CD4-positive, CD25-positive, alpha-beta regulatory T cell (primary cell): Measurements from ENCODE around the gene HECA. TPM values are rescaled to one million over a fixed set of nuclear protein-coding genes. Genes with fewer than 3 reads are reported as not detected.

Experiments used
- ATAC-seq, 2 donors: fragments of 150-1000 bp; cut with Tn5 transposase; one replicate each; pipeline ENCODE4 v1.10.0; 2021; ENCODE audit warnings: low read depth in 2 of 2, moderate number of reproducible peaks in 2 of 2, moderate library complexity in 1 of 2
- DNase-seq, 3 donors: peaks; one replicate each; pipeline versions ENCODE4 v3.0.0 to v3.0.0-alpha.2; 2012 to 2022; ENCODE audit warnings: mixed read lengths in 1 of 3
- H3K27ac ChIP-seq: one replicate; pipeline ENCODE4 v1.7.0; 2013; ENCODE audit warnings: mild to moderate bottlenecking, low read length; ENCODE audit not compliant: insufficient read depth, poor library complexity, severe bottlenecking
- H3K27me3 ChIP-seq: one replicate; pipeline ENCODE4 v1.7.0; 2013; ENCODE audit warnings: low read length; ENCODE audit not compliant: control insufficient read depth, insufficient read depth
- H3K36me3 ChIP-seq: one replicate; pipeline ENCODE4 v1.7.0; 2013; ENCODE audit warnings: mild to moderate bottlenecking, low read length, moderate library complexity; ENCODE audit not compliant: control insufficient read depth, insufficient read depth
- H3K4me1 ChIP-seq: 2 replicates; pipeline ENCODE4 v1.7.0; 2013; ENCODE audit warnings: mild to moderate bottlenecking, low read length; ENCODE audit not compliant: insufficient read depth, control insufficient read depth, poor library complexity, severe bottlenecking
- H3K4me3 ChIP-seq: one replicate; pipeline ENCODE4 v1.7.0; 2013; ENCODE audit warnings: low read depth, mild to moderate bottlenecking, low read length, moderate library complexity
- H3K9me3 ChIP-seq, 2 experiments: 1 replicate in 1 of 2; 2 replicates in 1 of 2; pipeline ENCODE4 v1.7.0; 2013; ENCODE audit warnings: low read length in 2 of 2, mild to moderate bottlenecking in 1 of 2, moderate library complexity in 1 of 2; ENCODE audit not compliant: control insufficient read depth in 2 of 2
- H3K27ac Mint-ChIP-seq, 3 donors: one replicate each; pipeline ENCODE4 v1.8.0; 2020 to 2022; ENCODE audit warnings: mild to moderate bottlenecking in 3 of 3, mixed read lengths in 3 of 3, moderate library complexity in 2 of 3
- H3K27me3 Mint-ChIP-seq: one replicate; pipeline ENCODE4 v1.8.0; 2022; ENCODE audit warnings: mild to moderate bottlenecking, mixed read lengths
- H3K36me3 Mint-ChIP-seq: one replicate; pipeline ENCODE4 v1.8.0; 2020; ENCODE audit warnings: mixed read lengths
- H3K4me1 Mint-ChIP-seq, 4 donors: one replicate each; pipeline ENCODE4 v1.8.0; 2020 to 2022; ENCODE audit warnings: mixed read lengths in 4 of 4, mild to moderate bottlenecking in 1 of 4
- H3K4me3 Mint-ChIP-seq, 4 donors: one replicate each; pipeline ENCODE4 v1.8.0; 2020 to 2022; ENCODE audit warnings: mild to moderate bottlenecking in 4 of 4, mixed read lengths in 4 of 4, moderate library complexity in 3 of 4
- H3K9me3 Mint-ChIP-seq, 7 donors: one replicate each; pipeline ENCODE4 v1.8.0; 2020 to 2022; ENCODE audit warnings: mixed read lengths in 7 of 7, mild to moderate bottlenecking in 3 of 7, moderate library complexity in 2 of 7
- polyA plus RNA-seq, 4 donors: library from polyadenylated mRNA; unstranded; fragments of 300-500 nt; fragmentation: Illumina TruSeq; gene quantifications; one replicate each; pipeline ENCODE4 v1.2.3, GENCODE V29; 2021
- total RNA-seq: library from RNA; stranded (reverse); gene quantifications from one replicate; pipeline ENCODE4 v1.2.3, GENCODE V29; 2022

The HECA gene
- total and polyA plus RNA-seq, 5 donors from 2014 or later: 5.2 to 165 (median 6.4) TPM

GRCh38 chr6:139173822-139174221 lies 38.9 kb downstream of the HECA start:
- peaks cover 76% of the 10 kb centered on the region for H3K36me3 ChIP-seq
- H3K4me3 ChIP-seq: peak overlapping the region; percentile 45
- Mint-ChIP-seq H3K9me3 (no peaks in the 10 kb centered on the region), H3K27ac (peak overlapping the region in 2 of 3 donors; percentile 70 to 83), H3K36me3 (peaks cover 51% of the 10 kb centered on the region), H3K4me3 (peak overlapping the region in 3 of 4 donors; percentile 4 to 22 (median 8)), H3K27me3 (no peaks in the 10 kb centered on the region), H3K4me1 (peaks cover 48 to 86% (median 74%) of the 10 kb centered on the region in 4 donors)
- peaks cover 57% of the 10 kb centered on the region for H3K4me1 ChIP-seq
- H3K9me3 ChIP-seq: no peaks in the 10 kb centered on the region
- no peak overlapping the region for H3K27ac ChIP-seq
- DNase-seq (peak in 1 of 3 donors; percentile 47), ATAC-seq (no peak)
- no peaks in the 10 kb centered on the region for H3K27me3 ChIP-seq

GRCh38 chr6:139174961-139175360 lies 40.1 kb downstream of the HECA start:
- Mint-ChIP-seq H3K27me3 (no peaks in the 10 kb centered on the region), H3K27ac (peak overlapping the region in 2 of 3 donors; percentile 18 to 83), H3K36me3 (peaks cover 54% of the 10 kb centered on the region), H3K4me3 (peak overlapping the region in 1 of 4 donors; percentile 7), H3K4me1 (peaks cover 40 to 75% (median 67%) of the 10 kb centered on the region in 4 donors), H3K9me3 (no peaks in the 10 kb centered on the region)
- Histone ChIP-seq H3K27me3 (no peaks in the 10 kb centered on the region), H3K27ac (no peak overlapping the region), H3K4me1 (peaks cover 50% of the 10 kb centered on the region), H3K36me3 (peaks cover 77% of the 10 kb centered on the region), H3K9me3 (no peaks in the 10 kb centered on the region), H3K4me3 (peak overlapping the region; percentile 29)
- no peak for ATAC-seq
- no peak for DNase-seq

- H3K27ac ChIP-seq: no peak overlapping the region
- no peak for ATAC-seq
- H3K27me3 ChIP-seq: no peaks in the 10 kb centered on the region
- H3K4me3 Mint-ChIP-seq: peak overlapping the region in 2 of 4 donors; percentile 7 to 29
- no peaks in the 10 kb centered on the region for H3K9me3 Mint-ChIP-seq
- H3K4me3 ChIP-seq: peak overlapping the region; percentile 29
- H3K36me3 ChIP-seq: peaks cover 78% of the 10 kb centered on the region
- H3K9me3 ChIP-seq: no peaks in the 10 kb centered on the region
- H3K4me1 ChIP-seq: peaks cover 45% of the 10 kb centered on the region
- H3K27me3 Mint-ChIP-seq: no peaks in the 10 kb centered on the region
- DNase-seq: peak in 1 of 3 donors; percentile 36
- H3K4me1 Mint-ChIP-seq: peaks cover 40 to 70% (median 64%) of the 10 kb centered on the region in 4 donors
- peak overlapping the region; percentile 18 to 83 (median 52) for H3K27ac Mint-ChIP-seq
- H3K36me3 Mint-ChIP-seq: peaks cover 54% of the 10 kb centered on the region
Measured at GRCh38 chr6:139175389-139175948, 40.6 kb downstream of the HECA start.

GRCh38 chr6:139181236-139181635 lies 46.4 kb downstream of the HECA start:
- H3K27me3 Mint-ChIP-seq: no peaks in the 10 kb centered on the region

GRCh38 chr6:139184047-139184446 lies 49.2 kb downstream of the HECA start:
- Histone ChIP-seq H3K27ac (no peak overlapping the region), H3K36me3 (peaks cover 27% of the 10 kb centered on the region), H3K27me3 (no peaks in the 10 kb centered on the region), H3K4me3 (no peak overlapping the region), H3K4me1 (peaks cover 10% of the 10 kb centered on the region), H3K9me3 (no peaks in the 10 kb centered on the region)
- Mint-ChIP-seq H3K27me3 (no peaks in the 10 kb centered on the region), H3K36me3 (peaks cover 38% of the 10 kb centered on the region), H3K4me3 (no peak overlapping the region), H3K27ac (peak overlapping the region in 2 of 3 donors; percentile 45), H3K4me1 (peaks cover 25 to 51% (median 37%) of the 10 kb centered on the region in 4 donors), H3K9me3 (peaks cover 0 to 2% (median 0%) of the 10 kb centered on the region in 7 donors)
- no peak for DNase-seq
- no peak for ATAC-seq

More at GRCh38 chr6:139181236-139181635, 46.4 kb downstream of the HECA start:
- Mint-ChIP-seq H3K27ac (no peak overlapping the region), H3K9me3 (peaks cover 0 to 2% (median 0%) of the 10 kb centered on the region in 7 donors), H3K4me3 (no peak overlapping the region), H3K4me1 (peaks cover 25 to 54% (median 48%) of the 10 kb centered on the region in 4 donors), H3K36me3 (peaks cover 58% of the 10 kb centered on the region)
- no peaks in the 10 kb centered on the region for H3K27me3 ChIP-seq
- DNase-seq (no peak), ATAC-seq (no peak)
- H3K36me3 ChIP-seq: peaks cover 53% of the 10 kb centered on the region
- no peak overlapping the region for H3K27ac ChIP-seq
- H3K9me3 ChIP-seq: no peaks in the 10 kb centered on the region
- no peak overlapping the region for H3K4me3 ChIP-seq
- peaks cover 7% of the 10 kb centered on the region for H3K4me1 ChIP-seq

GRCh38 chr6:139184459-139184858 lies 49.6 kb downstream of the HECA start:
- peaks cover 34% of the 10 kb centered on the region for H3K36me3 Mint-ChIP-seq
- no peak overlapping the region for H3K27ac ChIP-seq
- no peak for DNase-seq
- no peaks in the 10 kb centered on the region for H3K27me3 Mint-ChIP-seq
- H3K27ac Mint-ChIP-seq: peak overlapping the region in 2 of 3 donors; percentile 45 to 60
- H3K27me3 ChIP-seq: no peaks in the 10 kb centered on the region
- peaks cover 25 to 51% (median 36%) of the 10 kb centered on the region in 4 donors for H3K4me1 Mint-ChIP-seq
- no peaks in the 10 kb centered on the region for H3K9me3 ChIP-seq
- no peak for ATAC-seq
- H3K4me3 Mint-ChIP-seq: peak overlapping the region in 1 of 4 donors; percentile 11
- peaks cover 0 to 2% (median 0%) of the 10 kb centered on the region in 7 donors for H3K9me3 Mint-ChIP-seq
- no peak overlapping the region for H3K4me3 ChIP-seq
- peaks cover 22% of the 10 kb centered on the region for H3K36me3 ChIP-seq
- peaks cover 10% of the 10 kb centered on the region for H3K4me1 ChIP-seq

GRCh38 chr6:139186242-139186641 lies 51.4 kb downstream of the HECA start:
- Mint-ChIP-seq H3K27ac (peak overlapping the region in 2 of 3 donors; percentile 12 to 13), H3K4me1 (peaks cover 26 to 51% (median 30%) of the 10 kb centered on the region in 4 donors), H3K9me3 (peaks cover 0 to 4% (median 0%) of the 10 kb centered on the region in 7 donors), H3K4me3 (peak overlapping the region in 1 of 4 donors; percentile 33), H3K36me3 (peaks cover 23% of the 10 kb centered on the region), H3K27me3 (no peaks in the 10 kb centered on the region)
- Histone ChIP-seq H3K4me1 (peaks cover 10% of the 10 kb centered on the region), H3K9me3 (no peaks in the 10 kb centered on the region), H3K4me3 (no peak overlapping the region), H3K27ac (no peak overlapping the region), H3K27me3 (no peaks in the 10 kb centered on the region), H3K36me3 (peaks cover 5% of the 10 kb centered on the region)
- ATAC-seq: peak in 1 of 2 donors; percentile 50
- DNase-seq: no peak

- no peaks in the 10 kb centered on the region for H3K9me3 ChIP-seq
- peaks cover 21% of the 10 kb centered on the region for H3K36me3 Mint-ChIP-seq
- H3K27me3 Mint-ChIP-seq: no peaks in the 10 kb centered on the region
- H3K27ac Mint-ChIP-seq: peak overlapping the region in 2 of 3 donors; percentile 6 to 13
- H3K4me3 Mint-ChIP-seq: no peak overlapping the region
- no peak for ATAC-seq
- H3K27me3 ChIP-seq: no peaks in the 10 kb centered on the region
- H3K9me3 Mint-ChIP-seq: peaks cover 0 to 4% (median 0%) of the 10 kb centered on the region in 7 donors
- no peak overlapping the region for H3K4me3 ChIP-seq
- H3K4me1 ChIP-seq: peaks cover 10% of the 10 kb centered on the region
- H3K4me1 Mint-ChIP-seq: peaks cover 23 to 50% (median 28%) of the 10 kb centered on the region in 4 donors
- H3K36me3 ChIP-seq: peaks cover 2% of the 10 kb centered on the region
- H3K27ac ChIP-seq: no peak overlapping the region
- no peak for DNase-seq
Measured at GRCh38 chr6:139186692-139187091, 51.8 kb downstream of the HECA start.
